ENCODE data around the gene ALPK1. TPM values are rescaled to one million over a fixed set of nuclear protein-coding genes. Genes with fewer than 3 reads are reported as not detected.
"Not testable (repeated sequence)": the region's sequence is repeated elsewhere in the genome, so short reads cannot be mapped to it uniquely, and the experiment has no call there.

Gene ALPK1
- total RNA-seq, 1 donor from 2014 or later: 4.1 TPM

- Mint-ChIP-seq H3K9me3 (ENCODE audit: unreplicated experiment) (no peaks in the 10 kb centered on the region), H3K4me3 (ENCODE audit: unreplicated experiment) (no peak overlapping the region), H3K36me3 (ENCODE audit: low read depth, unreplicated experiment) (peaks cover 24% of the 10 kb centered on the region), H3K4me1 (ENCODE audit: unreplicated experiment) (peaks cover 6% of the 10 kb centered on the region), H3K27me3 (ENCODE audit: unreplicated experiment) (no peaks in the 10 kb centered on the region), H3K27ac (ENCODE audit: unreplicated experiment) (no peak overlapping the region)
- DNase-seq (ENCODE audit: low spot score): no peak
- TF ChIP-seq CTCF (IDR thresholded peaks at IDR 0.05; ENCODE audit: unreplicated experiment): no peak
Observed at GRCh38 chr4:112279882-112280315, 17.3 kb upstream of the ALPK1 start.

GRCh38 chr4:112280386-112281056 lies 16.6 kb upstream of the ALPK1 start:
- Mint-ChIP-seq H3K4me1 (ENCODE audit: unreplicated experiment) (peaks cover 6% of the 10 kb centered on the region), H3K27ac (ENCODE audit: unreplicated experiment) (no peak overlapping the region), H3K27me3 (ENCODE audit: unreplicated experiment) (no peaks in the 10 kb centered on the region), H3K4me3 (ENCODE audit: unreplicated experiment) (no peak overlapping the region), H3K36me3 (ENCODE audit: low read depth, unreplicated experiment) (peaks cover 24% of the 10 kb centered on the region), H3K9me3 (ENCODE audit: unreplicated experiment) (no peaks in the 10 kb centered on the region)
- no peak for DNase-seq (ENCODE audit: low spot score)
- no peak for TF ChIP-seq CTCF (IDR thresholded peaks at IDR 0.05; ENCODE audit: unreplicated experiment)

- not testable (repeated sequence) for DNase-seq (ENCODE audit: low spot score); H3K4me1 Mint-ChIP-seq (ENCODE audit: unreplicated experiment); H3K27ac Mint-ChIP-seq (ENCODE audit: unreplicated experiment); H3K4me3 Mint-ChIP-seq (ENCODE audit: unreplicated experiment); H3K9me3 Mint-ChIP-seq (ENCODE audit: unreplicated experiment); H3K27me3 Mint-ChIP-seq (ENCODE audit: unreplicated experiment)
- peaks cover 20% of the 10 kb centered on the region for H3K36me3 Mint-ChIP-seq (ENCODE audit: low read depth, unreplicated experiment)
Observed at GRCh38 chr4:112281895-112282398, 15.2 kb upstream of the ALPK1 start.

- H3K27me3 Mint-ChIP-seq (ENCODE audit: unreplicated experiment): peaks cover 3% of the 10 kb centered on the region
- H3K27ac Mint-ChIP-seq (ENCODE audit: unreplicated experiment): no peak overlapping the region
- no peaks in the 10 kb centered on the region for H3K9me3 Mint-ChIP-seq (ENCODE audit: unreplicated experiment)
- TF ChIP-seq CTCF (IDR thresholded peaks at IDR 0.05; ENCODE audit: unreplicated experiment): no peak
- no peak overlapping the region for H3K4me3 Mint-ChIP-seq (ENCODE audit: unreplicated experiment)
- DNase-seq (ENCODE audit: low spot score): no peak
- H3K36me3 Mint-ChIP-seq (ENCODE audit: low read depth, unreplicated experiment): peaks cover 20% of the 10 kb centered on the region
- H3K4me1 Mint-ChIP-seq (ENCODE audit: unreplicated experiment): peaks cover 10% of the 10 kb centered on the region
Observed at GRCh38 chr4:112282860-112283667, 14.1 kb upstream of the ALPK1 start.

- H3K36me3 Mint-ChIP-seq (ENCODE audit: low read depth, unreplicated experiment): peaks cover 20% of the 10 kb centered on the region
- H3K4me3 Mint-ChIP-seq (ENCODE audit: unreplicated experiment): peak overlapping the region; percentile 83
- no peak for TF ChIP-seq CTCF (IDR thresholded peaks at IDR 0.05; ENCODE audit: unreplicated experiment)
- peak overlapping the region; percentile 74 for H3K27ac Mint-ChIP-seq (ENCODE audit: unreplicated experiment)
- peaks cover 10% of the 10 kb centered on the region for H3K4me1 Mint-ChIP-seq (ENCODE audit: unreplicated experiment)
- no peaks in the 10 kb centered on the region for H3K9me3 Mint-ChIP-seq (ENCODE audit: unreplicated experiment)
- peaks cover 3% of the 10 kb centered on the region for H3K27me3 Mint-ChIP-seq (ENCODE audit: unreplicated experiment)
- DNase-seq (ENCODE audit: low spot score): no peak
Observed at GRCh38 chr4:112284166-112284565, 13.0 kb upstream of the ALPK1 start.
